Endothelial cell of umbilical vein (primary cell): ENCODE results near the gene LRRIQ1.

ENCODE experiments used
- CTCF ChIP-seq, 2 donors: IDR thresholded peaks; 1 replicate in 1 of 2; 2 replicates in 1 of 2; pipeline ENCODE4 v1.5.1; 2011; ENCODE audit warnings: low read length in 2 of 2, mild to moderate bottlenecking in 2 of 2, moderate library complexity in 2 of 2, control low read depth in 1 of 2, inconsistent platforms in 1 of 2, low read depth in 1 of 2; ENCODE audit not compliant: insufficient read depth in 1 of 2; ENCODE audit errors: extremely low read depth in 1 of 2
- EZH2 ChIP-seq: IDR thresholded peaks from 2 replicates; pipeline ENCODE4 v1.6.1; 2012; ENCODE audit warnings: borderline replicate concordance, low read depth, mild to moderate bottlenecking, moderate library complexity, low read length, inconsistent platforms; ENCODE audit not compliant: severe bottlenecking
- POLR2A ChIP-seq: IDR thresholded peaks from 2 replicates; pipeline ENCODE4 v1.6.1; 2012; ENCODE audit warnings: low read depth, mild to moderate bottlenecking, control low read depth, low read length

GRCh38 chr12:85182699-85183098, 146.5 kb downstream of the LRRIQ1 start:
- no peak for TF ChIP-seq POLR2A
- no peak for TF ChIP-seq CTCF (IDR thresholded peaks at IDR 0.05; ENCODE audit: extremely low read depth in 1 of 2, insufficient read depth in 1 of 2, low read depth in 1 of 2, low read length in 2 of 2)
- no peak for TF ChIP-seq EZH2
